Stimulated activated CD8-positive, alpha-beta memory T cell treated with anti-CD3 and anti-CD28 coated beads, Interleukin-12 subunit alpha, Interleukin-12 subunit beta, amount 100 ng/mL, for 1 hour (primary cell): ENCODE data around the gene HBQ1.
"Not testable (repeated sequence)": the region's sequence is repeated elsewhere in the genome, so short reads cannot be mapped to it uniquely, and the experiment has no call there.

Source experiments
- DNase-seq: peaks from one replicate; pipeline ENCODE4 v3.0.0-alpha.2; 2020; ENCODE audit warnings: low read depth

The HBQ1 gene

GRCh38 chr16:180101-180675 lies at the start of gene HBQ1:
TSS of gene HBQ1 (plus strand) at chr16:180459. CDS start at chr16:180487, 28 bp downstream.
- DNase-seq, result no peak

- DNase-seq, result no peak
Measured at GRCh38 chr16:130533-131173, 49.6 kb upstream of the HBQ1 start.

- no peak for DNase-seq
Measured at GRCh38 chr16:132120-132519, 48.1 kb upstream of the HBQ1 start.

GRCh38 chr16:133716-134115 lies 46.5 kb upstream of the HBQ1 start:
- DNase-seq, result no peak

- no peak for DNase-seq
Measured at GRCh38 chr16:138049-138417, 42.2 kb upstream of the HBQ1 start.

GRCh38 chr16:140175-140857 lies 39.9 kb upstream of the HBQ1 start:
- no peak for DNase-seq

- no peak for DNase-seq
Measured at GRCh38 chr16:142405-142967, 37.8 kb upstream of the HBQ1 start.

GRCh38 chr16:143047-143446 lies 37.2 kb upstream of the HBQ1 start:
- no peak for DNase-seq

- DNase-seq, result no peak
Measured at GRCh38 chr16:143456-143855, 36.8 kb upstream of the HBQ1 start.

GRCh38 chr16:144797-145252 lies 35.4 kb upstream of the HBQ1 start:
- DNase-seq, result no peak

- DNase-seq, result no peak
Measured at GRCh38 chr16:146646-147045, 33.6 kb upstream of the HBQ1 start.

- no peak for DNase-seq
Measured at GRCh38 chr16:149024-149660, 31.1 kb upstream of the HBQ1 start.

- no peak for DNase-seq
Measured at GRCh38 chr16:152141-153128, 27.8 kb upstream of the HBQ1 start, which contains the start of gene HBZ. TSS of gene HBZ (plus strand) at chr16:152644. CDS start at chr16:152910, 266 bp downstream.

GRCh38 chr16:153129-153521 lies 27.1 kb upstream of the HBQ1 start:
- DNase-seq, result not testable (repeated sequence)

- not testable (repeated sequence) for DNase-seq
Measured at GRCh38 chr16:153550-154216, 26.6 kb upstream of the HBQ1 start.

- no peak for DNase-seq
Measured at GRCh38 chr16:154217-155030, 25.8 kb upstream of the HBQ1 start.

- no peak for DNase-seq
Measured at GRCh38 chr16:155031-155398, 25.2 kb upstream of the HBQ1 start.

GRCh38 chr16:159136-159849 lies 21.0 kb upstream of the HBQ1 start:
- no peak for DNase-seq

GRCh38 chr16:160242-160641 lies 20.0 kb upstream of the HBQ1 start:
- not testable (repeated sequence) for DNase-seq
